Suppressor macrophage treated with lipopolysaccharide for 4 hours (primary cell): ENCODE data around the gene FAM234A.
"Not testable (repeated sequence)": the region's sequence is repeated elsewhere in the genome, so short reads cannot be mapped to it uniquely, and the experiment has no call there.

Source experiments
- DNase-seq: peaks from one replicate; pipeline ENCODE4 v3.0.0-alpha.2; 2020

FAM234A gene

GRCh38 chr16:239948-240277, 5.3 kb downstream of the FAM234A start:
- peak; percentile 21 for DNase-seq

GRCh38 chr16:240559-240958, 5.9 kb downstream of the FAM234A start:
- DNase-seq: no peak

DNA sequence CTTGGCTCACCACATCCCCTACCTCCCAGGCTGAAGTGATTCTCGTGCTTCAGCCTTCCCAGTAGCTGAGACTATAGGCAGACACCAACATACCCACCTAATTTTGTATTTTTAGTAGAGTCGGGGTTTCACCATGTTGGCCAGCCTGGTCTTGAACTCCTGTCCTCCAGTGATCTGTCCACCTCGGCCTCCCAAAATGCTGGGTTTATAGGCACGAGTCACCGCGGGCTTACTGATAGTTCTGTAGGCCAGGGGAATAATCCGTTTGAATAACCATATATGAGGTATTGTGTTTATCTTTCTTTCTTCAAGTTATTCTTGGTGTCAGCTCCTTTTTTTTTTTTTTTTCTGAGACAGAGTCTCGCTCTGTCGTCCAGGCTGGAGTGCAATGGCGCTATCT, 7.7 kb downstream of the FAM234A start:
- no peak for DNase-seq

- no peak for DNase-seq
These were observed 8.7 kb downstream of the FAM234A start for GRCh38 chr16:243348-243747.

DNA sequence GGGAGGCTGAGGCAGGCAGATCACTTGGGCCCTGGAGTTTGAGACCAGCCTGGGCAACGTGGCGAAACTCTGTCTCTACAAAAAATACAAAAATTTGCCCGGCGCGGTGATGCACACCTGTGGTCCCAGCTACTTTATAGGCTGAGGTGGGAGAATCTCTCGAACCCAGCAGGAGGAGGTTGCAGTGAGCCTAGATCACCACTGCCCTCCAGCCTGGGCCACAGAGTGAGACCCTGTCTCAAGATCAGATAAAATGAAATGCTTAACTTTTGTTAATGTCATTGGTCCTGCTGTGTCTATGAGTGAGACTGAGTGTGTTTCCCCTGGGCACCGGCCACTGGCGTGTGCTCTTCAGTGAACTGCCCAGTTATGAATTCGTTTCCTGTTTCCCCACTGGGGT, 10.5 kb downstream of the FAM234A start:
- no peak for DNase-seq

DNA sequence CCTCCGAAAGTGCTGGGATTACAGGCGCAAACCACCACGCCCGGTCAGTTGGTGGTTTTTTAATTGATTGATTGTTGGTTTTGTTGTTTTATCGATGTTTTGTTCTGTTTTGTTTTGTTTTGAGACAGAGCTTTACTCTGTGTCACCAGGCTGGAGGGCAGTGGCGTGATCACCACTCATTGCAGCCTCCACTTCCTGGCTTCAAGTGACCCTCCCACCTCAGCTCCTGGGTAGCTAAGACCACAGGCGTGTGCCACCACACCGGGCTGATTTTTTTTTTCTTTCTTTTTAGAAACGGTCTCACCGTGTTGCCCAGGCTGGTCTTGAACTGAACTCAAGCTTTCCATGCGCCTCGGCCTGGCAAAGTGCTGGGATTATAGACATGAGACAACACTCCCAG, 12.4 kb downstream of the FAM234A start:
- no peak for DNase-seq

- no peak for DNase-seq
These were observed 14.8 kb downstream of the FAM234A start for GRCh38 chr16:249431-249830.

DNA sequence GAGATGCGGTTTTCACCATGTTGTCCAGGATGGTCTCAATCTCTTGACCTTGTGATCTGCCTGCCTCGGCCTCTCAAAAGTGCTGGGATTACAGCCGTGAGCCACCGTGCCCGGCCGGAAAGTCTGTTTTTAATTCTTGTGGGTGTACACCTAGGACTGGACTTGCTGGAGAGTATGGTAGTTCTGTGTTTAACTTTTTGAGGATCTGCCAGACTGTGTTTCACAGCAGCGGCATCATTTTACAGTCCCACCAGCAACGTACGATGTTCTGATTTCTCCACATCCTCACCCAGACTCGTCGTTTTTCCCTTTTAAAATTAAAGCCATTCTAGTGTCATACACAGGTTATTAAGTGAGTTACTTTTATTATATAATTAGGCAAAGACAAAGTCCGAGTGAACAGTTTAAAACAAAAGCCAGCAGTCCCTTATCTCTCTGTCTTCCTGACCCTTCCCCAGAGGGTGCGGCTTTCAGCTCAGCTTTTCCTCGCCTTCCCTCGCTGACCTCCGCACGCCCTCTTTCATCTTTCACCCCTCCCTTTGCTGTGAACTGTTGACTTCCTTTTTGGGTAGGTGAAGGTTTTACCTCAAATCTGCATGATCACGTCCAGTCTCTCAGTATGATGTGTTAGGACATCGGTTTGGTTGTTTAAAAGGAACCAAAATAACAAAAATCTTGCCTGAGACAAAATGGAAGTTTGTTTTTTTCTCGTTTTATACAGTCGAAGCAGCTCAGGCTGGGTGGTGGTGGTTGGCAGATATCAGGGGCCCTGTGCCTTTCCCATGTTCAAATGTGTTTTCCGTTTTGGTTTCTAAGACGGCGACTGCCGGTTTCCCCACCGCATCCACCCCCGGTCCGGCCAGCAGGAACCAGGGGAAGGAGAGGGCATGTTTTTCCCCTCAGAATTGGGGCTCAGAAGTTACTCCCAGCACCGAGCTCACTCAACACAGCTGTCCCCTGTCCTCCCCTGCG, 18.0 kb downstream of the FAM234A start:
- peak; percentile 67 for DNase-seq

DNA sequence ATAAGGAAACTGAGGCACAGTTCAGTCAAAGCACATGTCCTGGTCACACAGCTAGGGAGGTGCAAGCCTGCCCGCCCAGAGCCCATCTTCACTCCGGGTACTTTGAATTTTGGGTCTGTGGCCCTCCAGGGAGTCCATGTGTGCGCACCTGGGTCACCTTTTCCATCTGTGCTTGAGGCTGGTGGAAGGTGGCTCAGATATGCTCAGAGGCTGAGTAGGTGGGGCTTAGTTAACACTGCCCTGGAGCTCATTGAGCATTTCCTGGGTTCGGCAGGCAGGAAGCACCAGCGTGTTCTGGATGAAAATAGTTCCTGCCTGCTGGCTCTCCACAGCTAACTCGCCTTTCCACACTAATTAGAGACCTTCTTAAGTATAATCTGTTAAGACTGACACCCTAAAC, 19.2 kb downstream of the FAM234A start:
- DNase-seq: no peak

GRCh38 chr16:254461-254860, 19.8 kb downstream of the FAM234A start:
- no peak for DNase-seq

DNA sequence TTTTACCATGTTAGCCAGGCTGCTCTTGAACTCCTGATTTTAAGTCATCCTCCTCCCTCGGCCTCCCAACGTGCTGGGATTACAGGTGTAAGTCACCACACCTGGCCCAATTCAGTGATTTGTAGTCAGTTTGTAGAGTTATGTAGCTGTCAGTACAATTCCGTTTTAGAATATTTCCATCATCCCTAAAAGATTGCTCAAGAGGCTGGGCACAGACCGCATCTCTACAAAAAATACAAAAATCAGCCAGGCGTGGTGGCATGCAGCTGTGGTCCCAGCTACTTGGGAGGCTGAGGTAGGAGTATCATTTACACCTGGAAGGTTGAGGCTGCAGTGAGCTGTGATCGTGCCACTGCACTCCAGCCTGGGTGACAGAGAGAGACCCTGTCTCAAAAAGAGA, 20.6 kb downstream of the FAM234A start:
- DNase-seq: no peak

DNA sequence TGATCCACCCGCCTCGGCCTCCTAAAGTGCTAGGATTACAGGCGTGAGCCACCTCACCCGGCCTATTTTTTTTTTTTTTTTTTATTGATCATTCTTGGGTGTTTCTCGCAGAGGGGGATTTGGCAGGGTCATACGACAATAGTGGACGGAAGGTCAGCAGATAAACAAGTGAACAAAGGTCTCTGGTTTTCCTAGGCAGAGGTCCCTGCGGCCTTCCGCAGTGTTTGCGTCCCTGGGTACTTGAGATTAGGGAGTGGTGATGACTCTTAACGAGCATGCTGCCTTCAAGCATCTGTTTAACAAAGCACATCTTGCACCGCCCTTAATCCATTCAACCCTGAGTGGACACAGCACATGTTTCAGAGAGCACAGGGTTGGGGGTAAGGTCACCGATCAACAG, 23.5 kb downstream of the FAM234A start:
- DNase-seq: not testable (repeated sequence)

- DNase-seq: no peak
These were observed 24.6 kb downstream of the FAM234A start for GRCh38 chr16:259226-259625.

GRCh38 chr16:259814-260253, 25.2 kb downstream of the FAM234A start:
- no peak for DNase-seq

DNA sequence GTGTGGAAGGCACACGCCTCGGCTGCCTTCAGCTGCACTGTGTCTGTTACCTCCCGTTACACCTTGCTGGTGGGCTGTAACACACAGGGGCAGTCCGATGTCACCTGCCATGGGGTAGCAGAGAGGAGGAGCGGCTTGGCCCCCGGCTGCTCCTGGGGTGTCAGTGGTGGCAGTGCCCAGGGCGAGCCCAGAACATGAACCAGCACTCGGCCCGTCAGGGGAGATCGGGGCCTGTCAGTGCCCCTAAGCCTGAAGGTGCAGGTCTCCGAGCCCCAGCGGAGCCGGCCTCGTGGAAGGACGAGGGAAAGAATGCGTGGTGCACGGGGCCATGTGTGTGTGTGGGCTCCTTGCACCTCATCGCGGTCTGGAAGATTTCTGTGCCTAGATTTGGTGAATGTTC, 25.7 kb downstream of the FAM234A start:
- DNase-seq: no peak

DNA sequence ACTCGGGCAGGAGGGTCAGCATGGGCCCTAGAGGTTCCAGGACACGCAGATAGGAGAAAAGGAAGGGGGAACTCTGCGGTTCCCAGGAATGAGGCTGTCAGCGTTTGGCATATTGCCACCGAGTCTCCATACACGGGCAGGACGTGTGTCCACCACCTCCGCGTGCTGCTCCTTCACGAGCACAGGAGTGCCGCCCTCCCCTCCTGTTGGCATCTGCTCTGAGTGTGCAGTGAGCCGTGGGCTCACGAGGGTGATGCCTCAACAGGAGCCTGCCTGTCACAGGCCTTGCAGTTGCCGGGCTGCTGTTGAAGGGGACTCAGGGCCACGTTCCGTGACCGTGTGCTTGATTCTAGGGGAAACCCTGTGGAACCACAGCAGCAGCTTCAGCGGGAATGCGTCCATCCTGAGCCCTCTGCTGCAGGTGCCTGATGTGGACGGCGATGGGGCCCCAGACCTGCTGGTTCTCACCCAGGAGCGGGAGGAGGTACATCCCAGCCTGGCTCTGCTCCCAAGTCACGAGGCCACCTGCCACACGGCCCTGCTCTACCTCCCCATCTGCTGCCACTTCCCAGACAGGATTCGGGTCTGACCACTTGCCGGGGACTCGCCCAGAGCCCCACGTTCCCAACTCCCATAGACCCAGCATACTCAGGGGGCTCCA, 26.5 kb downstream of the FAM234A start:
- no peak for DNase-seq

DNA sequence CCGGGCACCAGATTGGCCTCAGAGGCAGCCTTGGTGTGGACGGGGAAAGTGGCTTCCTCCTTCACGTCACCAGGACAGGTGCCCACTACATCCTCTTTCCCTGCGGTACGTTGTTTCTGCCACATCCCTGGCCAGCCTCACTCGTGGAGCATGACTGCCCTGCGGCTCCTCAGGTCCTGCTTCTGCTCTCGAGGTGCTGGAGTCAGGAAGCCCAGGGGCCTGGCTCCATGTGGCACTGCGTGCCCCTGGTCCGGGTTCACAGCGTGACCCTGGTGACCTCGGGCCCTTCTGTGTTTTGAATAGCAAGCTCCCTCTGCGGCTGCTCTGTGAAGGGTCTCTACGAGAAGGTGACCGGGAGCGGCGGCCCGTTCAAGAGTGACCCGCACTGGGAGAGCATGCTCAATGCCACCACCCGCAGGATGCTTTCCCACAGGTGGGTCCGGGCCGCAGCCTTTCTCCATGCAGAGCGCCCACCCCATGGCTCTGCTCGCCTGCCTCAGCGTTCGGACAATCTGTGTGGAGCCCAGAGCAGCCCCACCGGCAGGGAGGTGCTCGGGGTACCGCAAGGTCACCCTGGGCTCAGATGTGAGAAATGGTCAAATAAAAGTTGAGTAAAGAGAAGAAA, 27.6 kb downstream of the FAM234A start:
- no peak for DNase-seq

- no peak for DNase-seq
These were observed 28.7 kb downstream of the FAM234A start for GRCh38 chr16:263182-263774.

GRCh38 chr16:263944-264343, 29.3 kb downstream of the FAM234A start:
- no peak for DNase-seq

DNA sequence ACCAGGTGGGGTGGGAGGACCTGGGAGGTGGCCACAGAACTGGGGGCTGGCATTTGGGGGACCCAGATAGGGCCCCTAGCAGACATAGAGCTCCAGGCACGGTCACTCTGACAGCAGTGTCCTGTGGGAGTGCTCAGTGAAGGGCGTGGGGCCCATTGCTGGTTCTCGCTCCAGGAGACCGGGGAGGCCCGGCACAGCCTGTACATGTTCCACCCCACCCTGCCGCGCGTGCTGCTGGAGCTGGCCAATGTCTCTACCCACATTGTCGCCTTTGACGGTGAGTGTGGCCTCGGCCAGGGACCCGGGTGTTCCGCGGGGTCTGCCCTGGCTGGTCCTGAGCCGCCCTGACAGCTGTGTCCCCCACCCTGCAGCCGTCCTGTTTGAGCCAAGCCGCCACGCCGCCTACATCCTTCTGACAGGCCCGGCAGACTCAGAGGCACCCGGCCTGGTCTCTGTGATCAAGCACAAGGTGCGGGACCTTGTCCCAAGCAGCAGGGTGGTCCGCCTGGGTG, 29.9 kb downstream of the FAM234A start:
- no peak for DNase-seq

GRCh38 chr16:265002-265529, 30.4 kb downstream of the FAM234A start:
- no peak for DNase-seq

DNA sequence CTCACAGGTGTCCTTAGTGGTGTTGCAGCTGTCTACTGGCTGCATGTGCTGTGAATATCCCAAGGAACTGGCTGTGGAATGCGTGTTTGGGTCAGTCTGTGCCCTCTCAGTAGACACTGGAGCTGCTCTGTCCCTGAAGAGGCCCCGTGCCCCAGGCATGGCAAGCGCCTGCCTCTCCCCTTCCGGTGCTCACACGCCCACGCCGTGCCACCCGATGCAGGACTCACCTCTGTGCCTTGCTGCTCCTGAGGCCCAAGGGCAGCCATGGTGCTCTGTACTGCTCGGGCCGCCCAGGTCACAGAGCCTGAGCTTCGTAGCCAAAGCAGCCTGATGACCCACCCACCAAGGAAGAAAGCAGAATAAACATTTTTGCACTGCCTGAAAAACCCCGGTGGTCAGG, 31.1 kb downstream of the FAM234A start:
- no peak for DNase-seq
